GM20000 (cell line): Measurements from ENCODE around the gene PIN1.

Experiments used
- DNase-seq: peaks from one replicate; pipeline ENCODE4 v3.0.0; 2012; ENCODE audit warnings: low spot score
- CTCF ChIP-seq: IDR thresholded peaks from 2 replicates; pipeline ENCODE4 v1.5.1; 2012; ENCODE audit warnings: mild to moderate bottlenecking, control low read depth; ENCODE audit errors: extremely low read depth, missing control alignments

Gene PIN1

DNA sequence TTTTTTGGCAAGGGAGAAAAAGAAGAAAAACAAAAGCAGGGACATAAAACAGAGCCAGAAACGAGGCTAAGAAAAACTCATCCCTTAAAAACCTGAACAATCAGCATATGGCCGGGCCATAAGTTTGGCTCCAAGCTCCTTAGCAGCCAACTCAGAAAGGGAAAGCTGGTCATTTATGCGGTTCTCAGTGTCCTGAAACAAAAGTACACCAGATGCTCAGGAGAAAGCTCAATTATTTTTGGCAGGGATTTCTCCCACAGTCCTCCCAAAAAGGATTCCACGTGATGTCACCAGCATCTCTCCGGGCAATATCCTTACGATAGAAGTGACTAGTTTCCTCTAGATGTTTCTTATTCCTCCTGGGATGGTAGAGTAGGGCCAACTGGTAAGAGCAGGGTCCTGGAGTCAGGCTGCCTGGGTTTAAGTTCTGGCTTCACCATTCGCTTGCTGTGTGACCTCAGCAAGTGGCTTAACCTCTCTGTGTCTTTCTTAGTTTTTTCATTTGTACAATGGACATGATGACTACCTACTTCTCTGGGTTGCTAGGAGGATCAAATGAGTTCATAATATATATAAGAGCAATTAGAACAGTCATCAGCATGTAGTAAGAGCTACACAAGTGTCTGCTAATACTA is 34.0 kb downstream of the PIN1 start:
- no peak for TF ChIP-seq CTCF
- no peak for DNase-seq

DNA sequence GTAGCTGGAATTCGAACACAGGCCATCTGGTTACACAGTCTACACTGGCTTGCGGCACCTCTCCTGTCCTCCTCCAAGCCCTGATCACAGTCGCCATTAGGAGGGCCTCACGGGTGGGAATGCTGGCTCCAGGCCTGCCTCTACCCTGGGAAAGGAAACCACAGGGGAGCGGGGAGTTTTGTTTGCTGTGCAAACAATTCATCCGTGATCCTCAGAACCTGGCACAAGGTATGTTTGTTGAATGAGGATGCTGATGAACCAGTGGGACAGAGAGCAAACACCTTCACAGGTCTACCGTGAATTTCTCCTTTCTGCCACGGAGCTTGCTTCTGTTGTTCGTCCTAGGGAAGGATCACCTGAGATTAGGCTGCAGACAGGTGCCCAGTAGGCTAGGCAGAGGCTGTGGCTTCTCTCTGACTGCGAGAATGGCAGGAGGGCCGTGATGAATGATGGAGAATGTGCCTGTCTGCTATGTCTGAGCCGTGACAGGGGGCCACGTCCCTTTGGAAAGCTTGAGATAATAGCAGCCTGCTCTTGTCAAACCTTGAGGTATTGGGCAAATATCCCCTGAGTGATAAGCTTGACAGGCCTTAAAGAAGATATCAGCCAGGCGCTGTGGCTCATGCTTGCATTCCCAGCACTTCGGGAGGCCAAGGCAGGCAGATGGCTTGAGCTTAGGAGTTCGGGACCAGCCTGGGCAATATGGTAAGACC is 36.7 kb downstream of the PIN1 start:
- no peak for DNase-seq
- no peak for TF ChIP-seq CTCF

- no peak for TF ChIP-seq CTCF
- no peak for DNase-seq
These were observed 37.6 kb downstream of the PIN1 start for GRCh38 chr19:9872618-9873242.

DNA sequence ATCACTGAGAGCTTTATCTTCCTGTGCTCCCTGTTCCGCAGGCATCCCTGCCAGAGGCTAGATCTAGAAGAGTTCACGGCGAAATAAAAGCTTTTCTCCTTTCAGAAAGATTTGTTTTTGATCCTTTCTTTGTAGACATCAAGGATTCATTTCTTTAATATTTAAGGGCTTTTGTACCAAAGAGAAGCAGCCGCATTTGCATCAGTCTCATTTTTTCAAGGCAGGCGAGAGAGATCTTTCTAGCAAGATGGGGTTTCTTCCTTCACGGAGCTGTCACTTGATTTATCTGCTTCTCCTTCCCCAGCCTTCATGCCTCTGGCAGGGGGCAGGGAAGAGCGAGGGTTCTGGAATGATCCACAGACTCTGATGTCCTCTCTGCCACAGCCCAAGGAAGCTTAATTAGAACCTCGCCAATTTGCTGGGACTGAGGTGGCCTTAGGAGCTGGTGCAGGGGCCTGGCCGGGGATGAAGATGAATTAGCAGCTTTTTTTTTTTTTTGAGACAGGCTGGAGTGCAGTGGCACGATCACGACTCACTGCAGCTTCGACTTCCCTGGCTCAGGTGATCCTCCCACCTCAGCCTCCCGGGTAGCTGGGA is 40.0 kb downstream of the PIN1 start:
- no peak for TF ChIP-seq CTCF

GRCh38 chr19:9875796-9876195 is 40.7 kb downstream of the PIN1 start:
- TF ChIP-seq CTCF: no peak
- DNase-seq: no peak

More for the DNA sequence above, 40.0 kb downstream of the PIN1 start:
- no peak for DNase-seq

DNA sequence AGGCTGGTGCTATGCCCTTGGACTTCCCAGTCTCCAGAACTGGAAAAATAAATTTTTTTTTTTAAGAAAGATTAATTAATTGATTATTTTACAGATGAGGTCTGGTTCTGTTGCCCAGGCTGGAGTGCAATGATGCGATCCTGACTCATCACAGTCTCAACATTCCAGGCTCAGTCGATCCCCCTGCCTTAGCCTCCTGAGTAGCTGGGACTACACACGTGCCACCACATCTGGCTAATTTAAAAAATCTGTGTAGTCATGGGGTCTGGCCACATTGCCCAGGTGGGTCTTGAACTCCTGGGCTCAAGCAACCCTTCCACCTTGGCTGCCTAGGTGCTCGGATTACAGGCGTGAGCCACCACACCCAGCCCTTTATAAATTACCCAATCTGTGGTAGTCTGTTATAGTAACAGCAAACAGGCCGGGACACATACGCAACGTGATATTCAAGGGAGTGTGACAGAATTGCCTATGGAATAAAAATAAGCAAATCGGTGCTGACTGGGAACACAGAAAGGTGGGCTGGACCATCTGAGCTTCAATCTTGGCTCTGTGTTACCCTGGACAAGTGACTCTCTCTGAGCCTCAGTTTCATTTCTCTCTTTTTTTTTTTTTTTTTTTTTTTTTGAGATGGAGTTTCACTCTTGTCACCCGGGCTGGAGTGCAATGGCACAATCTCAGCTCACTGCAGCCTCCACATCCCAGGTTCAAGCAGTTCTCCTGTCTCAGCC is 42.8 kb downstream of the PIN1 start:
- no peak for TF ChIP-seq CTCF
- no peak for DNase-seq
